Measurements from ENCODE around the gene C21orf58.
A peak's percentile ranks its signal among the peaks of the same experiment; 100 is the strongest.
"Not testable (repeated sequence)": the region's sequence is repeated elsewhere in the genome, so short reads cannot be mapped to it uniquely, and the experiment has no call there.

The C21orf58 gene

GRCh38 chr21:46322351-46323226 lies 1.1 kb downstream of the C21orf58 start:
- H3K4me1 Mint-ChIP-seq (ENCODE audit: low read depth), result peaks cover 36% of the 10 kb centered on the region
- H3K36me3 Mint-ChIP-seq (ENCODE audit: low read depth), result peaks cover 39% of the 10 kb centered on the region
- H3K9me3 Mint-ChIP-seq, result no peaks in the 10 kb centered on the region
- no peaks in the 10 kb centered on the region for H3K27me3 Mint-ChIP-seq
- peak overlapping the region; percentile 95 for H3K4me3 Mint-ChIP-seq
- H3K27ac Mint-ChIP-seq, result peak overlapping the region; percentile 95

- Mint-ChIP-seq H3K4me1 (ENCODE audit: low read depth) (peaks cover 24% of the 10 kb centered on the region), H3K27me3 (no peaks in the 10 kb centered on the region), H3K36me3 (ENCODE audit: low read depth) (peaks cover 28% of the 10 kb centered on the region), H3K27ac (no peak overlapping the region), H3K4me3 (peak overlapping the region; percentile 49), H3K9me3 (no peaks in the 10 kb centered on the region)
Measured at GRCh38 chr21:46320331-46320801, 3.3 kb downstream of the C21orf58 start.

GRCh38 chr21:46319186-46319585 lies 4.5 kb downstream of the C21orf58 start:
- Mint-ChIP-seq H3K4me1 (ENCODE audit: low read depth) (peaks cover 23% of the 10 kb centered on the region), H3K36me3 (ENCODE audit: low read depth) (peaks cover 28% of the 10 kb centered on the region), H3K9me3 (no peaks in the 10 kb centered on the region), H3K27me3 (no peaks in the 10 kb centered on the region), H3K27ac (no peak overlapping the region), H3K4me3 (no peak overlapping the region)

GRCh38 chr21:46318464-46318845 lies 5.2 kb downstream of the C21orf58 start:
- Mint-ChIP-seq H3K36me3 (ENCODE audit: low read depth) (peaks cover 28% of the 10 kb centered on the region), H3K27me3 (no peaks in the 10 kb centered on the region)

GRCh38 chr21:46317710-46318463 lies 5.8 kb downstream of the C21orf58 start:
- Mint-ChIP-seq H3K4me1 (ENCODE audit: low read depth) (peaks cover 23% of the 10 kb centered on the region), H3K4me3 (no peak overlapping the region), H3K27ac (no peak overlapping the region), H3K9me3 (no peaks in the 10 kb centered on the region), H3K36me3 (ENCODE audit: low read depth) (peaks cover 24% of the 10 kb centered on the region), H3K27me3 (no peaks in the 10 kb centered on the region)

More at GRCh38 chr21:46318464-46318845, 5.2 kb downstream of the C21orf58 start:
- no peak overlapping the region for H3K27ac Mint-ChIP-seq
- H3K9me3 Mint-ChIP-seq, result no peaks in the 10 kb centered on the region
- no peak overlapping the region for H3K4me3 Mint-ChIP-seq
- H3K4me1 Mint-ChIP-seq (ENCODE audit: low read depth), result peaks cover 23% of the 10 kb centered on the region

- no peak overlapping the region for H3K4me3 Mint-ChIP-seq
- no peaks in the 10 kb centered on the region for H3K27me3 Mint-ChIP-seq
- peaks cover 16% of the 10 kb centered on the region for H3K4me1 Mint-ChIP-seq (ENCODE audit: low read depth)
- H3K36me3 Mint-ChIP-seq (ENCODE audit: low read depth), result peaks cover 20% of the 10 kb centered on the region
- no peaks in the 10 kb centered on the region for H3K9me3 Mint-ChIP-seq
- no peak overlapping the region for H3K27ac Mint-ChIP-seq
Measured at GRCh38 chr21:46316708-46317324, 6.9 kb downstream of the C21orf58 start.

- H3K9me3 Mint-ChIP-seq, result no peaks in the 10 kb centered on the region
- H3K27me3 Mint-ChIP-seq, result no peaks in the 10 kb centered on the region
- H3K4me1 Mint-ChIP-seq (ENCODE audit: low read depth), result no peaks in the 10 kb centered on the region
- peaks cover 10% of the 10 kb centered on the region for H3K36me3 Mint-ChIP-seq (ENCODE audit: low read depth)
- no peak overlapping the region for H3K27ac Mint-ChIP-seq
- no peak overlapping the region for H3K4me3 Mint-ChIP-seq
Measured at GRCh38 chr21:46314441-46315020, 9.1 kb downstream of the C21orf58 start.

GRCh38 chr21:46312949-46313348 lies 10.7 kb downstream of the C21orf58 start:
- Mint-ChIP-seq H3K9me3 (no peaks in the 10 kb centered on the region), H3K36me3 (ENCODE audit: low read depth) (peaks cover 18% of the 10 kb centered on the region), H3K4me1 (ENCODE audit: low read depth) (no peaks in the 10 kb centered on the region), H3K27me3 (no peaks in the 10 kb centered on the region), H3K4me3 (no peak overlapping the region), H3K27ac (no peak overlapping the region)

GRCh38 chr21:46311568-46311967 lies 12.1 kb downstream of the C21orf58 start:
- H3K4me3 Mint-ChIP-seq, result no peak overlapping the region

GRCh38 chr21:46310260-46310659 lies 13.4 kb downstream of the C21orf58 start:
- H3K36me3 Mint-ChIP-seq (ENCODE audit: low read depth), result peaks cover 27% of the 10 kb centered on the region
- not testable (repeated sequence) for H3K9me3 Mint-ChIP-seq; H3K27me3 Mint-ChIP-seq; H3K4me1 Mint-ChIP-seq (ENCODE audit: low read depth); H3K27ac Mint-ChIP-seq; H3K4me3 Mint-ChIP-seq

More at GRCh38 chr21:46311568-46311967, 12.1 kb downstream of the C21orf58 start:
- Mint-ChIP-seq H3K36me3 (ENCODE audit: low read depth) (peaks cover 27% of the 10 kb centered on the region), H3K9me3 (no peaks in the 10 kb centered on the region), H3K27ac (no peak overlapping the region), H3K4me1 (ENCODE audit: low read depth) (peaks cover 6% of the 10 kb centered on the region), H3K27me3 (no peaks in the 10 kb centered on the region)

GRCh38 chr21:46308431-46308830 lies 15.2 kb downstream of the C21orf58 start:
- Mint-ChIP-seq H3K36me3 (ENCODE audit: low read depth) (peaks cover 37% of the 10 kb centered on the region), H3K27me3 (no peaks in the 10 kb centered on the region), H3K4me3 (no peak overlapping the region), H3K4me1 (ENCODE audit: low read depth) (peaks cover 6% of the 10 kb centered on the region), H3K27ac (no peak overlapping the region), H3K9me3 (no peaks in the 10 kb centered on the region)

GRCh38 chr21:46307625-46308024 lies 16.0 kb downstream of the C21orf58 start:
- Mint-ChIP-seq H3K27ac (peak overlapping the region; percentile 41), H3K36me3 (ENCODE audit: low read depth) (peaks cover 38% of the 10 kb centered on the region), H3K4me1 (ENCODE audit: low read depth) (peaks cover 6% of the 10 kb centered on the region), H3K9me3 (no peaks in the 10 kb centered on the region), H3K4me3 (no peak overlapping the region), H3K27me3 (no peaks in the 10 kb centered on the region)

- no peaks in the 10 kb centered on the region for H3K9me3 Mint-ChIP-seq
- no peaks in the 10 kb centered on the region for H3K27me3 Mint-ChIP-seq
- H3K4me1 Mint-ChIP-seq (ENCODE audit: low read depth), result peaks cover 6% of the 10 kb centered on the region
- H3K4me3 Mint-ChIP-seq, result no peak overlapping the region
- H3K36me3 Mint-ChIP-seq (ENCODE audit: low read depth), result peaks cover 41% of the 10 kb centered on the region
- no peak overlapping the region for H3K27ac Mint-ChIP-seq
Measured at GRCh38 chr21:46304955-46305354, 18.7 kb downstream of the C21orf58 start.

- peaks cover 6% of the 10 kb centered on the region for H3K4me1 Mint-ChIP-seq (ENCODE audit: low read depth)
- peaks cover 43% of the 10 kb centered on the region for H3K36me3 Mint-ChIP-seq (ENCODE audit: low read depth)
- no peaks in the 10 kb centered on the region for H3K27me3 Mint-ChIP-seq
- H3K27ac Mint-ChIP-seq, result no peak overlapping the region
- H3K9me3 Mint-ChIP-seq, result no peaks in the 10 kb centered on the region
- no peak overlapping the region for H3K4me3 Mint-ChIP-seq
Measured at GRCh38 chr21:46304437-46304836, 19.2 kb downstream of the C21orf58 start.
